Erythroblast (primary cell): Measurements from ENCODE around the gene TUBA4A.

Experiments
- GATA1 ChIP-seq: IDR thresholded peaks from 2 replicates; pipeline ENCODE4 v1.6.1; 2011; ENCODE audit warnings: low read depth, mild to moderate bottlenecking, control low read depth, low read length, moderate library complexity
- POLR2A ChIP-seq: IDR thresholded peaks from 2 replicates; pipeline ENCODE4 v1.6.1; 2011; ENCODE audit warnings: mild to moderate bottlenecking, low read length

DNA sequence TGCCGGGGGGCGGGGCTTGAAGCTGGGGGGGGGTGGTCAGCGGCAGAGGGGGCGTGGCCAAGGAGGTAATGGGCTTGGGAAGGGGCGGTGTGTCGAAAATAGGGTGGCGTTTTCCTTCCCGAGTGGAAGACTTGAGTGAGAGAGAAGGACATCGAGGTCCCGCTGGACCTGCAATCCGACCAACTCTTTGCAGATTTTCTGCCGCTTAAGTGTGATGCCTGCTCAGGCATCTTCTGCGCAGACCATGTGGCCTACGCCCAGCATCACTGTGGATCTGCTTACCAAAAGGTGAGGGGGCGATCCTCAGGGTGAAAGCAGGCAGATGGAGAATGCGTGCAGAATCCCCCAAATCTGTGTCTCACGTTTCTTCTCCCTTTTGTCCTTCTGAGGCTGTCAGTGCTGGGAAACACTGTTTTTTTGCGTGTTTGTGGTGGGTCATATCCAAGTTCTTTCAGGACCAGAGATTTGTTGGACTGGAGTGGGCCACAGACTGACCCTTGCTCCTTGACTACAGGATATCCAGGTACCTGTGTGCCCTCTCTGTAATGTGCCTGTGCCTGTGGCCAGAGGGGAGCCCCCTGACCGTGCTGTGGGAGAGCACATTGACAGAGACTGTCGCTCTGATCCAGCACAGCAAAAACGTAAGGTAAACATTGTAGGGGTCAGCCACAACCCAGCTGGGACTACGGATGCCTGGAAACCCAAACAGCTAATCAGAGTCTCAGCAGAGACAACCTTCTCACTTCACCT lies 46.4 kb downstream of the TUBA4A start:
- peak; percentile 19 for TF ChIP-seq POLR2A
- no peak for TF ChIP-seq GATA1
